WTC11 (cell line): ENCODE data around the gene NTN1.

Experiments used
- ATF1 ChIP-seq: sonication (generic); formaldehyde crosslinking; IDR thresholded peaks from 2 replicates; pipeline ENCODE4 v1.8.1; 2023; ENCODE audit warnings: mild to moderate bottlenecking, moderate library complexity, missing genetic modification reagents
- CREM ChIP-seq: sonication (generic); formaldehyde crosslinking; IDR thresholded peaks from 2 replicates; pipeline ENCODE4 v1.8.1; 2022; ENCODE audit warnings: mild to moderate bottlenecking, missing genetic modification reagents, moderate library complexity
- JUN ChIP-seq: sonication (generic); formaldehyde crosslinking; IDR thresholded peaks from 2 replicates; pipeline ENCODE4 v1.8.0; 2023; ENCODE audit warnings: mild to moderate bottlenecking, missing genetic modification reagents
- NR2C2 ChIP-seq: sonication (generic); formaldehyde crosslinking; IDR thresholded peaks from 2 replicates; pipeline ENCODE4 v1.8.0; 2022; ENCODE audit warnings: mild to moderate bottlenecking, missing genetic modification reagents
- NR3C1 ChIP-seq: sonication (generic); formaldehyde crosslinking; conservative IDR thresholded peaks from 2 replicates; pipeline ENCODE4 v1.8.1; 2023; ENCODE audit warnings: low read depth, mild to moderate bottlenecking, missing genetic modification reagents
- RELA ChIP-seq: sonication (generic); formaldehyde crosslinking; IDR thresholded peaks from 2 replicates; pipeline ENCODE4 v1.8.1; 2022; ENCODE audit warnings: missing genetic modification reagents, mild to moderate bottlenecking, borderline replicate concordance
- ZNF263 ChIP-seq: sonication (generic); formaldehyde crosslinking; IDR thresholded peaks from 2 replicates; pipeline ENCODE4 v1.8.1; 2022; ENCODE audit warnings: low read depth, mild to moderate bottlenecking, moderate library complexity, missing genetic modification reagents
- ZNF423 ChIP-seq: fragments of 250-450 bp; sonication (Bioruptor Pico); IDR thresholded peaks from 2 replicates; pipeline ENCODE4 v2.1.2; 2022; ENCODE audit warnings: mild to moderate bottlenecking, moderate library complexity
- ZNF532 ChIP-seq: fragments of 250-450 bp; sonication (Bioruptor Pico); IDR thresholded peaks from 2 replicates; pipeline ENCODE4 v1.9.0; 2021; ENCODE audit warnings: mild to moderate bottlenecking, borderline replicate concordance
- TF ChIP-seq, protein P1 (sequence below): fragments of 200-600 bp; IDR thresholded peaks from 2 replicates; pipeline ENCODE4 v1.8.0; 2022; ENCODE audit warnings: antibody characterized with exemption
- TF ChIP-seq, protein P2 (sequence below): sonication (generic); formaldehyde crosslinking; IDR thresholded peaks from 2 replicates; pipeline ENCODE4 v1.8.0; 2022; ENCODE audit warnings: mild to moderate bottlenecking, missing genetic modification reagents

DNA sequence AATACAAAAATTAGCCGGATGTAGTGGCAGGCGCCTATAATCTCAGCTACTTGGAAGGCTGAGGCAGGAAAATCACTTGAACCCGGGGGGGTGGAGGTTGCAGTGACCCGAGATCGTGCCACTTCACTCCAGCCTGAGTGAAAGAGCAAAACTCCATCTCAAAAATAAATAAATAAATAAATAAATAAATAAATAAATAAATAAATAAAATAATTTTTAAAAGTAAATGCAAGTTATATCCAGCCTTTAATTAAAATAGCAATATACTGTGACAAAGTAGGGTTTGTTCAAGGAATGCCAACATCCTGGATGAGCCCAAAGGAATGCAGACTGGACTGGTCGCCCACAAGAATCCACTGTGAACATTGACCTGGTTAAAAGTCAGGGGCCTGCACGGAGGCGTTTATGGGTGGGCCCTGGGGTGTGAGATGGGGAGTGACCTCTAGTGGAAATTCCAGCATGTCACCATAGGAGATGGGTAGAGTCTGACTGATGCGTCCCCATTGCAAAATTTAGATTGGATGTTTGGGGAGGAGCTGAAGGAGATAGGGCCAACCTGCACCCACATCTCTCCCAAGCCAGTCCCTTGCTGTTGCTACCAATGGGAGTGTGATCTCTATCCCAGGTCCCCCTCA, 46.1 kb upstream of the NTN1 start:
- TF ChIP-seq, protein P1, sequence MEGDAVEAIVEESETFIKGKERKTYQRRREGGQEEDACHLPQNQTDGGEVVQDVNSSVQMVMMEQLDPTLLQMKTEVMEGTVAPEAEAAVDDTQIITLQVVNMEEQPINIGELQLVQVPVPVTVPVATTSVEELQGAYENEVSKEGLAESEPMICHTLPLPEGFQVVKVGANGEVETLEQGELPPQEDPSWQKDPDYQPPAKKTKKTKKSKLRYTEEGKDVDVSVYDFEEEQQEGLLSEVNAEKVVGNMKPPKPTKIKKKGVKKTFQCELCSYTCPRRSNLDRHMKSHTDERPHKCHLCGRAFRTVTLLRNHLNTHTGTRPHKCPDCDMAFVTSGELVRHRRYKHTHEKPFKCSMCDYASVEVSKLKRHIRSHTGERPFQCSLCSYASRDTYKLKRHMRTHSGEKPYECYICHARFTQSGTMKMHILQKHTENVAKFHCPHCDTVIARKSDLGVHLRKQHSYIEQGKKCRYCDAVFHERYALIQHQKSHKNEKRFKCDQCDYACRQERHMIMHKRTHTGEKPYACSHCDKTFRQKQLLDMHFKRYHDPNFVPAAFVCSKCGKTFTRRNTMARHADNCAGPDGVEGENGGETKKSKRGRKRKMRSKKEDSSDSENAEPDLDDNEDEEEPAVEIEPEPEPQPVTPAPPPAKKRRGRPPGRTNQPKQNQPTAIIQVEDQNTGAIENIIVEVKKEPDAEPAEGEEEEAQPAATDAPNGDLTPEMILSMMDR: no peak
- no peak for TF ChIP-seq CREM (CRISPR knock-in tag)
- TF ChIP-seq ATF1 (CRISPR knock-in tag): no peak
- TF ChIP-seq NR3C1: no peak
- TF ChIP-seq RELA (CRISPR knock-in tag): no peak
- no peak for TF ChIP-seq JUN (CRISPR knock-in tag)
- no peak for TF ChIP-seq ZNF423 (CRISPR knock-in tag)
- no peak for TF ChIP-seq ZNF263 (CRISPR knock-in tag)
- TF ChIP-seq NR2C2 (CRISPR knock-in tag): no peak
- TF ChIP-seq, protein P2, sequence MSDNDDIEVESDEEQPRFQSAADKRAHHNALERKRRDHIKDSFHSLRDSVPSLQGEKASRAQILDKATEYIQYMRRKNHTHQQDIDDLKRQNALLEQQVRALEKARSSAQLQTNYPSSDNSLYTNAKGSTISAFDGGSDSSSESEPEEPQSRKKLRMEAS (CRISPR knock-in tag): no peak
- no peak for TF ChIP-seq ZNF532
